Astrocyte (in vitro differentiated cells and primary cell): ENCODE data around the gene AQP6. TPM values are rescaled to one million over a fixed set of nuclear protein-coding genes. Genes with fewer than 3 reads are reported as not detected.

Experiments used
- DNase-seq: peaks from one replicate; pipeline ENCODE4 v3.0.0-alpha.2; 2010; ENCODE audit warnings: low read depth
- FAIRE-seq: peaks from 2 replicates; lab custom pipeline; 2011; peaks lifted over from hg19 to GRCh38; lab: Jason Lieb, UNC
- H2AFZ ChIP-seq: 2 replicates; pipeline ENCODE4 v1.6.0; 2012; ENCODE audit warnings: low read depth, low read length, inconsistent platforms
- H3K27ac ChIP-seq: 2 replicates; pipeline ENCODE4 v1.5.1; 2011; ENCODE audit warnings: low read depth, low read length, inconsistent platforms
- H3K27me3 ChIP-seq: 2 replicates; pipeline ENCODE4 v1.6.0; 2011; ENCODE audit warnings: low read length, inconsistent platforms; ENCODE audit not compliant: insufficient read depth
- H3K36me3 ChIP-seq: 2 replicates; pipeline ENCODE4 v1.5.1; 2011; ENCODE audit warnings: low read length, inconsistent platforms; ENCODE audit not compliant: insufficient read depth
- H3K4me1 ChIP-seq: 2 replicates; pipeline ENCODE4 v1.5.1; 2011; ENCODE audit warnings: low read length, inconsistent platforms; ENCODE audit not compliant: insufficient read depth
- H3K4me2 ChIP-seq: 2 replicates; pipeline ENCODE4 v1.6.0; 2012; ENCODE audit warnings: low read length, inconsistent platforms
- H3K4me3 ChIP-seq: 2 replicates; pipeline ENCODE4 v1.5.1; 2011; ENCODE audit warnings: low read depth, mild to moderate bottlenecking, low read length, inconsistent platforms; ENCODE audit not compliant: insufficient read depth
- H3K79me2 ChIP-seq: 2 replicates; pipeline ENCODE4 v1.6.0; 2012; ENCODE audit warnings: mild to moderate bottlenecking, low read length, inconsistent platforms; ENCODE audit not compliant: insufficient read depth
- H3K9ac ChIP-seq: 2 replicates; pipeline ENCODE4 v1.6.0; 2012; ENCODE audit warnings: mild to moderate bottlenecking, low read length, inconsistent platforms
- H3K9me3 ChIP-seq: 2 replicates; pipeline ENCODE4 v1.5.1; 2012; ENCODE audit warnings: low read depth, mild to moderate bottlenecking, low read length, inconsistent platforms; ENCODE audit not compliant: insufficient read depth
- H4K20me1 ChIP-seq: 2 replicates; pipeline ENCODE4 v1.6.0; 2012; ENCODE audit warnings: low read length, inconsistent platforms; ENCODE audit not compliant: insufficient read depth
- H3K27ac Mint-ChIP-seq: one replicate; pipeline ENCODE4 v1.8.0; 2021; ENCODE audit warnings: mild to moderate bottlenecking, mixed read lengths; ENCODE audit not compliant: unreplicated experiment
- H3K27me3 Mint-ChIP-seq: one replicate; pipeline ENCODE4 v1.8.0; 2021; ENCODE audit warnings: low read depth, mixed read lengths; ENCODE audit not compliant: unreplicated experiment
- H3K36me3 Mint-ChIP-seq: one replicate; pipeline ENCODE4 v1.8.0; 2021; ENCODE audit warnings: low read depth, mixed read lengths; ENCODE audit not compliant: unreplicated experiment
- H3K4me1 Mint-ChIP-seq: one replicate; pipeline ENCODE4 v1.8.0; 2021; ENCODE audit warnings: low read depth, mixed read lengths; ENCODE audit not compliant: unreplicated experiment
- H3K4me3 Mint-ChIP-seq: one replicate; pipeline ENCODE4 v1.8.0; 2021; ENCODE audit warnings: mild to moderate bottlenecking, moderate library complexity, mixed read lengths; ENCODE audit not compliant: unreplicated experiment
- H3K9me3 Mint-ChIP-seq: one replicate; pipeline ENCODE4 v1.8.0; 2021; ENCODE audit warnings: mild to moderate bottlenecking, mixed read lengths; ENCODE audit not compliant: unreplicated experiment
- EZH2 ChIP-seq: IDR thresholded peaks from 2 replicates; pipeline ENCODE4 v1.6.1; 2012; ENCODE audit warnings: mild to moderate bottlenecking, low read length, inconsistent platforms; ENCODE audit not compliant: insufficient read depth
- total RNA-seq: library from RNA; stranded (reverse); gene quantifications from 2 replicates; pipeline ENCODE4 v1.2.1, GENCODE V29; 2021
- TF ChIP-seq, protein P1 (sequence below): IDR thresholded peaks from 2 replicates; pipeline ENCODE4 v1.5.1; 2011; ENCODE audit warnings: low read depth, mild to moderate bottlenecking, inconsistent platforms, low read length, moderate library complexity; ENCODE audit not compliant: insufficient read depth

AQP6 gene
- total RNA-seq, 1 donor from 2014 or later: not detected

DNA sequence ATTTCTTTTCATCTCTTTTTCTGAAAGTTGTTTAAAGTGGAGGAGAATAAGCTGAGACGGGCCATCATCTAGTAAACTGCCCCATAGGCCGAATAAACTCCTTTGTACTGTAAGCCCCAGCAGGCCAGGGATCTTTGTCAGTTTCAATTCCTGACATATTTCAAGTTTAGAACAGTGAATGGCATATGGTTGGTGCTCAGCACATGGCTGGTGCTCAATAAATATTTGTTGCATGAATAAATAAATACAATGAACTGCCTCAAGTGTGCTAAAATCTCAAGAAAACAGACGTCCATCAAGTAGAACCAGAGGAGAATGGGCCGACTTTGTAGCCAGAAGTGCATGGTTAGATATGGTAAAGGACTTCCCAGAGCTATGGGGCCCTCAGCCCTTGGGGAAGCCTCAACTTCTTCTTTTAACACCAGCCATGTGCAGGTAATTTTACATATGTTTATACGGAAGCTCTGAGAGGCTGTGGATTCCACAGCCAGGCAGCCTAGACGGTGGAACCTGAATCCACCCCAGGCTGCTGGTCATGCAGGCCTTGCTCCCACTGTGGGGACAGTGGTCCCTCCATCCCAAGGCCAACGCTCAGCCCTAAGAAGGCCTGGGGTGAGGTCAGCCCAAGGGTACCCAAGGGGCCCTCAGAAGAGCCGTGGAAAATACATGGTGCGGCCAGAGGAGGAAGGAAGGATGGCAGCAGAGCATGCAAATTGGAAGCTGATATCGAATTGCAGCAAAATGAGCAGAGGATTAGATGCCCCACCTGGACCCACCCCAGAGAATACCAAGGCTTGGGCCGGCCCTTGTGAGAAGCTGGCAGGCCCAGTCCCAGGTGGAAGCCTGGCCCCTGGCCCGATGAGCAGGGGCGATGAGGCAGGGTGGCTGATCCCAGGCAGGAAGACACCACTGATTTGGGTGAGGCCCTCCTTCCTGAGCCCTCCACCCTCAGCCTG is 30.9 kb upstream of the AQP6 start:
- no peak overlapping the region for H3K27ac Mint-ChIP-seq
- H3K27me3 ChIP-seq: no peaks in the 10 kb centered on the region
- no peaks in the 10 kb centered on the region for H3K36me3 Mint-ChIP-seq
- no peaks in the 10 kb centered on the region for H3K9me3 ChIP-seq
- H3K4me3 Mint-ChIP-seq: no peak overlapping the region
- H3K79me2 ChIP-seq: no peaks in the 10 kb centered on the region
- H3K4me1 Mint-ChIP-seq: peaks cover 3% of the 10 kb centered on the region
- no peak overlapping the region for H3K4me3 ChIP-seq
- TF ChIP-seq, protein P1, sequence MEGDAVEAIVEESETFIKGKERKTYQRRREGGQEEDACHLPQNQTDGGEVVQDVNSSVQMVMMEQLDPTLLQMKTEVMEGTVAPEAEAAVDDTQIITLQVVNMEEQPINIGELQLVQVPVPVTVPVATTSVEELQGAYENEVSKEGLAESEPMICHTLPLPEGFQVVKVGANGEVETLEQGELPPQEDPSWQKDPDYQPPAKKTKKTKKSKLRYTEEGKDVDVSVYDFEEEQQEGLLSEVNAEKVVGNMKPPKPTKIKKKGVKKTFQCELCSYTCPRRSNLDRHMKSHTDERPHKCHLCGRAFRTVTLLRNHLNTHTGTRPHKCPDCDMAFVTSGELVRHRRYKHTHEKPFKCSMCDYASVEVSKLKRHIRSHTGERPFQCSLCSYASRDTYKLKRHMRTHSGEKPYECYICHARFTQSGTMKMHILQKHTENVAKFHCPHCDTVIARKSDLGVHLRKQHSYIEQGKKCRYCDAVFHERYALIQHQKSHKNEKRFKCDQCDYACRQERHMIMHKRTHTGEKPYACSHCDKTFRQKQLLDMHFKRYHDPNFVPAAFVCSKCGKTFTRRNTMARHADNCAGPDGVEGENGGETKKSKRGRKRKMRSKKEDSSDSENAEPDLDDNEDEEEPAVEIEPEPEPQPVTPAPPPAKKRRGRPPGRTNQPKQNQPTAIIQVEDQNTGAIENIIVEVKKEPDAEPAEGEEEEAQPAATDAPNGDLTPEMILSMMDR: no peak
- TF ChIP-seq EZH2: no peak
- FAIRE-seq (no peak), DNase-seq (no peak)
- H4K20me1 ChIP-seq: no peaks in the 10 kb centered on the region
- H3K9me3 Mint-ChIP-seq: no peaks in the 10 kb centered on the region
- H3K27me3 Mint-ChIP-seq: peaks cover 16% of the 10 kb centered on the region
- no peak overlapping the region for H2AFZ ChIP-seq
- no peaks in the 10 kb centered on the region for H3K36me3 ChIP-seq
- no peak overlapping the region for H3K4me2 ChIP-seq
- H3K4me1 ChIP-seq: peaks cover 3% of the 10 kb centered on the region
- no peak overlapping the region for H3K9ac ChIP-seq
- H3K27ac ChIP-seq: no peak overlapping the region

- Histone ChIP-seq H3K4me2 (no peak overlapping the region), H3K27ac (no peak overlapping the region), H3K9ac (no peak overlapping the region), H3K9me3 (no peaks in the 10 kb centered on the region), H3K79me2 (no peaks in the 10 kb centered on the region), H3K4me3 (no peak overlapping the region), H3K4me1 (peaks cover 3% of the 10 kb centered on the region), H4K20me1 (no peaks in the 10 kb centered on the region), H3K36me3 (no peaks in the 10 kb centered on the region), H3K27me3 (no peaks in the 10 kb centered on the region), H2AFZ (no peak overlapping the region)
- FAIRE-seq (no peak), DNase-seq (no peak)
- Mint-ChIP-seq H3K9me3 (no peaks in the 10 kb centered on the region), H3K4me1 (peaks cover 3% of the 10 kb centered on the region), H3K27me3 (peaks cover 18% of the 10 kb centered on the region), H3K27ac (no peak overlapping the region), H3K36me3 (no peaks in the 10 kb centered on the region), H3K4me3 (no peak overlapping the region)
- no peak for TF ChIP-seq EZH2
- TF ChIP-seq, protein P1: no peak
These were observed 30.2 kb upstream of the AQP6 start for GRCh38 chr12:49942512-49942893.
